Measurements from ENCODE around the gene BLNK.

Gene BLNK

GRCh38 chr10:96283351-96283750 is 12.0 kb upstream of the BLNK start:
- no peak for DNase-seq (ENCODE audit: low spot score)
- peaks cover 0 to 2% of the 10 kb centered on the region in 2 donors for H3K4me1 ChIP-seq (ENCODE audit: control insufficient read depth in 2 of 2, insufficient read depth in 1 of 2, low read depth in 1 of 2, low read length in 2 of 2)
- H3K27me3 ChIP-seq (ENCODE audit: control insufficient read depth in 3 of 3, insufficient read depth in 3 of 3, low read depth in 1 of 3, low read length in 3 of 3), result peaks cover 0 to 8% (median 0%) of the 10 kb centered on the region in 3 experiments
- H3K9ac ChIP-seq (ENCODE audit: low read depth, low read length, poor library complexity), result no peak overlapping the region
- H2AK5ac ChIP-seq (ENCODE audit: low read depth, low read length), result no peak overlapping the region
- H4K91ac ChIP-seq (ENCODE audit: low read depth, low read length, poor library complexity), result no peak overlapping the region
- H3K36me3 ChIP-seq (replicated peaks in 1 of 2; ENCODE audit: control insufficient read depth in 2 of 2, insufficient read depth in 2 of 2, low read length in 2 of 2), result no peaks in the 10 kb centered on the region
- WGBS, 2 donors (ENCODE audit: extremely low coverage in 2 of 2, insufficient read length in 2 of 2, insufficient replicate concordance in 1 of 2), result no CpG with 5 or more reads among the region's 2 CpGs
- no peak overlapping the region for H3K4me2 ChIP-seq (ENCODE audit: insufficient read depth, low read length, poor library complexity, severe bottlenecking)
- no peak overlapping the region for H3K27ac ChIP-seq (replicated peaks; ENCODE audit: low read length)
- no peak overlapping the region for H2BK120ac ChIP-seq (ENCODE audit: low read depth, low read length)
- no peak overlapping the region for H2AFZ ChIP-seq (ENCODE audit: low read length)
- H3K79me1 ChIP-seq (ENCODE audit: low read depth, low read length), result no peaks in the 10 kb centered on the region
- no peak overlapping the region for H2BK5ac ChIP-seq (ENCODE audit: low read length)
- no peak overlapping the region for H3K4me3 ChIP-seq (ENCODE audit: low read length in 2 of 2)
- H3K23ac ChIP-seq (ENCODE audit: low read depth, low read length, poor library complexity), result no peak overlapping the region
- no peak overlapping the region for H2BK15ac ChIP-seq (ENCODE audit: low read length)
- no peak overlapping the region for H3K14ac ChIP-seq (ENCODE audit: low read length)
- H4K8ac ChIP-seq (ENCODE audit: low read depth, low read length), result no peak overlapping the region
- H3K18ac ChIP-seq (ENCODE audit: low read length), result no peak overlapping the region
- no peak overlapping the region for H2BK12ac ChIP-seq (ENCODE audit: low read length)
- H3K4ac ChIP-seq (ENCODE audit: low read length), result no peak overlapping the region
- H3K9me3 ChIP-seq (replicated peaks in 1 of 2; ENCODE audit: control insufficient read depth in 2 of 2, insufficient read depth in 1 of 2, low read depth in 1 of 2, low read length in 2 of 2), result no peaks in the 10 kb centered on the region

GRCh38 chr10:96281444-96282029 is 10.2 kb upstream of the BLNK start:
- Histone ChIP-seq H3K27ac (replicated peaks; ENCODE audit: low read length) (no peak overlapping the region), H3K14ac (ENCODE audit: low read length) (no peak overlapping the region), H2AFZ (ENCODE audit: low read length) (no peak overlapping the region), H2BK120ac (ENCODE audit: low read depth, low read length) (no peak overlapping the region), H3K4ac (ENCODE audit: low read length) (no peak overlapping the region), H3K36me3 (replicated peaks in 1 of 2; ENCODE audit: control insufficient read depth in 2 of 2, insufficient read depth in 2 of 2, low read length in 2 of 2) (no peaks in the 10 kb centered on the region), H4K8ac (ENCODE audit: low read depth, low read length) (no peak overlapping the region), H3K27me3 (ENCODE audit: control insufficient read depth in 3 of 3, insufficient read depth in 3 of 3, low read depth in 1 of 3, low read length in 3 of 3) (peaks cover 0 to 3% (median 0%) of the 10 kb centered on the region in 3 experiments), H3K4me1 (ENCODE audit: control insufficient read depth in 2 of 2, insufficient read depth in 1 of 2, low read depth in 1 of 2, low read length in 2 of 2) (peaks cover 0 to 2% of the 10 kb centered on the region in 2 donors), H3K18ac (ENCODE audit: low read length) (no peak overlapping the region), H2AK5ac (ENCODE audit: low read depth, low read length) (no peak overlapping the region), H3K4me3 (ENCODE audit: low read length in 2 of 2) (no peak overlapping the region), H3K79me1 (ENCODE audit: low read depth, low read length) (no peaks in the 10 kb centered on the region), H3K4me2 (ENCODE audit: insufficient read depth, low read length, poor library complexity, severe bottlenecking) (no peak overlapping the region), H2BK12ac (ENCODE audit: low read length) (no peak overlapping the region), H3K9me3 (replicated peaks in 1 of 2; ENCODE audit: control insufficient read depth in 2 of 2, insufficient read depth in 1 of 2, low read depth in 1 of 2, low read length in 2 of 2) (no peaks in the 10 kb centered on the region), H3K9ac (ENCODE audit: low read depth, low read length, poor library complexity) (no peak overlapping the region), H3K23ac (ENCODE audit: low read depth, low read length, poor library complexity) (no peak overlapping the region), H2BK15ac (ENCODE audit: low read length) (no peak overlapping the region), H2BK5ac (ENCODE audit: low read length) (no peak overlapping the region), H4K91ac (ENCODE audit: low read depth, low read length, poor library complexity) (no peak overlapping the region)
- WGBS, 2 donors (ENCODE audit: extremely low coverage in 2 of 2, insufficient read length in 2 of 2, insufficient replicate concordance in 1 of 2), result no CpG with 5 or more reads among the region's 3 CpGs
- DNase-seq (ENCODE audit: low spot score), result no peak

DNA sequence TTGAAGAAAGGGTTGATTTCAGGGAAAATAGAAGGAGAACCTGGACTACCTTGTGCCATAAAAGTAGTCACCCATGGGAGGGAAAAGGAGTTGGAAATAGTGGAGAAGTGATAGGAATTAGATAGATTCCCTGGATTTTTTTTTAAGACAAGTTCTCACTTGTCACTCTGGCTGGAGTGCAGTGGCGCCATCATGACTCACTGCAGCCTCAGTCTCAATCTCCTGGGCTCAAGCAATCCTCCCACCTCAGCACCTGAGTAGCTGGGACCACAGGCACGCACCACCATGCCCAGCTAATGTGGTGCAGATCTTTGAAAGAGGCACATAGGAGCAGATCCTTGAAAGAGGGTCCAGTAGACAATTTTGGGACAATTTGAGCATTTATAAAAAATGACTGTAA is 9.5 kb upstream of the BLNK start:
- Histone ChIP-seq H2AK5ac (ENCODE audit: low read depth, low read length) (no peak overlapping the region), H3K4ac (ENCODE audit: low read length) (no peak overlapping the region), H3K36me3 (replicated peaks in 1 of 2; ENCODE audit: control insufficient read depth in 2 of 2, insufficient read depth in 2 of 2, low read length in 2 of 2) (no peaks in the 10 kb centered on the region), H2BK15ac (ENCODE audit: low read length) (no peak overlapping the region), H3K79me1 (ENCODE audit: low read depth, low read length) (no peaks in the 10 kb centered on the region), H2AFZ (ENCODE audit: low read length) (no peak overlapping the region), H3K18ac (ENCODE audit: low read length) (no peak overlapping the region), H3K4me1 (ENCODE audit: control insufficient read depth in 2 of 2, insufficient read depth in 1 of 2, low read depth in 1 of 2, low read length in 2 of 2) (peaks cover 0 to 2% of the 10 kb centered on the region in 2 donors), H4K91ac (ENCODE audit: low read depth, low read length, poor library complexity) (no peak overlapping the region), H3K23ac (ENCODE audit: low read depth, low read length, poor library complexity) (no peak overlapping the region), H3K4me2 (ENCODE audit: insufficient read depth, low read length, poor library complexity, severe bottlenecking) (no peak overlapping the region), H3K9me3 (replicated peaks in 1 of 2; ENCODE audit: control insufficient read depth in 2 of 2, insufficient read depth in 1 of 2, low read depth in 1 of 2, low read length in 2 of 2) (no peaks in the 10 kb centered on the region), H3K27me3 (ENCODE audit: control insufficient read depth in 3 of 3, insufficient read depth in 3 of 3, low read depth in 1 of 3, low read length in 3 of 3) (peaks cover 0 to 3% (median 0%) of the 10 kb centered on the region in 3 experiments), H3K14ac (ENCODE audit: low read length) (no peak overlapping the region), H2BK12ac (ENCODE audit: low read length) (no peak overlapping the region), H3K4me3 (ENCODE audit: low read length in 2 of 2) (no peak overlapping the region), H3K27ac (replicated peaks; ENCODE audit: low read length) (no peak overlapping the region), H4K8ac (ENCODE audit: low read depth, low read length) (no peak overlapping the region), H2BK5ac (ENCODE audit: low read length) (no peak overlapping the region), H2BK120ac (ENCODE audit: low read depth, low read length) (no peak overlapping the region), H3K9ac (ENCODE audit: low read depth, low read length, poor library complexity) (no peak overlapping the region)
- WGBS, 2 donors (ENCODE audit: extremely low coverage in 2 of 2, insufficient read length in 2 of 2, insufficient replicate concordance in 1 of 2), result no CpG with 5 or more reads among the region's 2 CpGs
- DNase-seq (ENCODE audit: low spot score), result no peak

GRCh38 chr10:96279191-96279641 is 7.8 kb upstream of the BLNK start:
- WGBS, 2 donors (ENCODE audit: extremely low coverage in 2 of 2, insufficient read length in 2 of 2, insufficient replicate concordance in 1 of 2), result no CpG with 5 or more reads among the region's 3 CpGs
- Histone ChIP-seq H4K8ac (ENCODE audit: low read depth, low read length) (no peak overlapping the region), H2BK5ac (ENCODE audit: low read length) (no peak overlapping the region), H3K4me1 (ENCODE audit: control insufficient read depth in 2 of 2, insufficient read depth in 1 of 2, low read depth in 1 of 2, low read length in 2 of 2) (no peaks in the 10 kb centered on the region), H2AFZ (ENCODE audit: low read length) (no peak overlapping the region), H3K4me3 (ENCODE audit: low read length in 2 of 2) (no peak overlapping the region), H3K14ac (ENCODE audit: low read length) (no peak overlapping the region), H3K18ac (ENCODE audit: low read length) (no peak overlapping the region), H2BK12ac (ENCODE audit: low read length) (no peak overlapping the region), H3K4me2 (ENCODE audit: insufficient read depth, low read length, poor library complexity, severe bottlenecking) (no peak overlapping the region), H3K9me3 (replicated peaks in 1 of 2; ENCODE audit: control insufficient read depth in 2 of 2, insufficient read depth in 1 of 2, low read depth in 1 of 2, low read length in 2 of 2) (no peaks in the 10 kb centered on the region), H3K27ac (replicated peaks; ENCODE audit: low read length) (no peak overlapping the region), H3K9ac (ENCODE audit: low read depth, low read length, poor library complexity) (no peak overlapping the region), H3K27me3 (ENCODE audit: control insufficient read depth in 3 of 3, insufficient read depth in 3 of 3, low read depth in 1 of 3, low read length in 3 of 3) (peaks cover 0 to 3% (median 0%) of the 10 kb centered on the region in 3 experiments), H2BK120ac (ENCODE audit: low read depth, low read length) (no peak overlapping the region), H3K36me3 (replicated peaks in 1 of 2; ENCODE audit: control insufficient read depth in 2 of 2, insufficient read depth in 2 of 2, low read length in 2 of 2) (no peaks in the 10 kb centered on the region), H4K91ac (ENCODE audit: low read depth, low read length, poor library complexity) (no peak overlapping the region), H2AK5ac (ENCODE audit: low read depth, low read length) (no peak overlapping the region), H2BK15ac (ENCODE audit: low read length) (no peak overlapping the region), H3K79me1 (ENCODE audit: low read depth, low read length) (no peaks in the 10 kb centered on the region), H3K23ac (ENCODE audit: low read depth, low read length, poor library complexity) (no peak overlapping the region), H3K4ac (ENCODE audit: low read length) (no peak overlapping the region)
- no peak for DNase-seq (ENCODE audit: low spot score)
